ENCODE data around the gene DNAAF9. TPM values are rescaled to one million over a fixed set of nuclear protein-coding genes. Genes with fewer than 3 reads are reported as not detected.

DNAAF9 gene
- total and polyA plus RNA-seq, 2 of the 4 experiments (the other 2 are of a cell fraction): 7.9 to 8.2 TPM

- Histone ChIP-seq H2AFZ (replicated peaks; ENCODE audit: low read length, poor library complexity) (no peak overlapping the region), H2BK20ac (ENCODE audit: low read depth, low read length) (no peak overlapping the region), H3K27ac (ENCODE audit: insufficient read depth, low read length) (no peak overlapping the region), H2BK5ac (ENCODE audit: low read depth, low read length, poor library complexity, severe bottlenecking) (no peak overlapping the region), H2AK5ac (ENCODE audit: low read depth, low read length) (no peak overlapping the region), H3K4me2 (ENCODE audit: low read depth, low read length) (no peak overlapping the region), H3K9ac (ENCODE audit: low read depth, low read length) (no peak overlapping the region), H3K9me1 (ENCODE audit: insufficient read depth, low read length) (no peaks in the 10 kb centered on the region), H4K5ac (ENCODE audit: low read depth, low read length) (no peak overlapping the region), H3K4me1 (ENCODE audit: control insufficient read depth, insufficient read depth, low read length) (no peaks in the 10 kb centered on the region), H3K27me3 (ENCODE audit: control insufficient read depth, insufficient read depth, low read length) (peaks cover 31% of the 10 kb centered on the region), H2BK15ac (ENCODE audit: low read depth, low read length) (no peak overlapping the region), H2AK9ac (replicated peaks; ENCODE audit: low read depth, low read length, poor library complexity) (no peak overlapping the region), H3K36me3 (ENCODE audit: control insufficient read depth, insufficient read depth, low read length) (no peaks in the 10 kb centered on the region), H2BK120ac (ENCODE audit: low read depth, low read length) (no peak overlapping the region), H3K23ac (ENCODE audit: low read depth, low read length) (no peak overlapping the region), H3K18ac (ENCODE audit: low read depth, low read length) (no peak overlapping the region), H4K20me1 (ENCODE audit: insufficient read depth, low read length) (no peaks in the 10 kb centered on the region), H4K91ac (ENCODE audit: insufficient read depth, low read depth, low read length) (no peak overlapping the region), H3K9me3 (ENCODE audit: control insufficient read depth, insufficient read depth, low read length) (no peaks in the 10 kb centered on the region), H3K14ac (replicated peaks; ENCODE audit: low read depth, low read length) (no peak overlapping the region), H3K4me3 (ENCODE audit: insufficient read depth, low read depth, low read length) (no peak overlapping the region), H3K56ac (ENCODE audit: extremely low read depth, insufficient read depth, low read length) (no peak overlapping the region), H4K8ac (ENCODE audit: low read depth in 2 of 2, low read length in 2 of 2) (no peak overlapping the region), H3K79me1 (ENCODE audit: low read depth in 1 of 2, low read length in 2 of 2) (no peaks in the 10 kb centered on the region), H3K4ac (ENCODE audit: low read depth, low read length) (no peak overlapping the region)
- ChIA-PET CTCF (no interaction called here), POLR2A (ENCODE audit: unreplicated experiment) (no interaction called here)
- dilution Hi-C loops (cut with HindIII; ENCODE audit: low sequenced_read_pairs, unreplicated experiment): no loop called here
- TF ChIP-seq RCOR1 (IDR thresholded peaks at IDR 0.05; ENCODE audit: insufficient replicate concordance, low read length): no peak
- TF ChIP-seq BHLHE40 (IDR thresholded peaks at IDR 0.05; ENCODE audit: low read depth, low read length): no peak
- TF ChIP-seq, protein P1, sequence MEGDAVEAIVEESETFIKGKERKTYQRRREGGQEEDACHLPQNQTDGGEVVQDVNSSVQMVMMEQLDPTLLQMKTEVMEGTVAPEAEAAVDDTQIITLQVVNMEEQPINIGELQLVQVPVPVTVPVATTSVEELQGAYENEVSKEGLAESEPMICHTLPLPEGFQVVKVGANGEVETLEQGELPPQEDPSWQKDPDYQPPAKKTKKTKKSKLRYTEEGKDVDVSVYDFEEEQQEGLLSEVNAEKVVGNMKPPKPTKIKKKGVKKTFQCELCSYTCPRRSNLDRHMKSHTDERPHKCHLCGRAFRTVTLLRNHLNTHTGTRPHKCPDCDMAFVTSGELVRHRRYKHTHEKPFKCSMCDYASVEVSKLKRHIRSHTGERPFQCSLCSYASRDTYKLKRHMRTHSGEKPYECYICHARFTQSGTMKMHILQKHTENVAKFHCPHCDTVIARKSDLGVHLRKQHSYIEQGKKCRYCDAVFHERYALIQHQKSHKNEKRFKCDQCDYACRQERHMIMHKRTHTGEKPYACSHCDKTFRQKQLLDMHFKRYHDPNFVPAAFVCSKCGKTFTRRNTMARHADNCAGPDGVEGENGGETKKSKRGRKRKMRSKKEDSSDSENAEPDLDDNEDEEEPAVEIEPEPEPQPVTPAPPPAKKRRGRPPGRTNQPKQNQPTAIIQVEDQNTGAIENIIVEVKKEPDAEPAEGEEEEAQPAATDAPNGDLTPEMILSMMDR (conservative IDR thresholded peaks at IDR 0.05; ENCODE audit: low read depth, low read length): no peak
- no peak for TF ChIP-seq POLR2A (IDR thresholded peaks at IDR 0.05; ENCODE audit: low read depth, low read length)
- TF ChIP-seq ELK1 (IDR thresholded peaks at IDR 0.05; ENCODE audit: borderline replicate concordance, low read depth, low read length): no peak
- no peak for TF ChIP-seq FOS (IDR thresholded peaks at IDR 0.05; ENCODE audit: low read depth, low read length)
- WGBS, 2 experiments (ENCODE audit: extremely low coverage in 2 of 2, insufficient read length in 1 of 2): no CpG with 5 or more reads among the region's 8 CpGs
- intact Hi-C loops (cut with micrococcal nuclease): no loop called here
- no TSS peak for BruUV-seq (replicated peaks)
- DNase-seq (no peak), ATAC-seq (ENCODE audit: low read depth) (no peak)
- in situ Hi-C loops (cut with MboI; ENCODE audit: low sequenced_read_pairs): no loop called here
Observed at GRCh38 chr20:3446779-3447178, 39.3 kb upstream of the DNAAF9 start.

All from IMR-90 (cell line).